Spleen (tissue), 7 donors: ENCODE data around the gene ZNF581.

Experiments
- POLR2A ChIP-seq, 3 donors: fragments of 450-650 bp; IDR thresholded peaks; one replicate each; pipeline ENCODE4 v1.5.1; 2017; ENCODE audit warnings: antibody characterized with exemption in 3 of 3, mild to moderate bottlenecking in 1 of 3
- POLR2AphosphoS5 ChIP-seq, 3 donors: sonication (generic); formaldehyde crosslinking; IDR thresholded peaks; one replicate each; pipeline ENCODE4 v1.5.1; 2017; ENCODE audit warnings: antibody characterized with exemption in 3 of 3
- TF ChIP-seq, protein P1 (sequence below), 11 experiments: fragments of 200-600 bp in 7 of 11; fragments of 450-650 bp in 4 of 11; sonication (generic) in 4 of 11; IDR thresholded peaks in 8 of 11; conservative IDR thresholded peaks in 3 of 11; 1 replicate in 7 of 11; 2 replicates in 4 of 11; pipeline versions ENCODE4 v1.4.0 to v1.8.0; 2016 to 2021; ENCODE audit warnings: antibody characterized with exemption in 11 of 11, inconsistent platforms in 4 of 11, mild to moderate bottlenecking in 1 of 11
- donor health status: DM: no; HTN: no; CAD: no; lungs with moderate emphysema.
- donor health status: DM: no; HTN: no; CAD: no.
- donor health status: DM: no; HTN: no; CAD: no.

DNA sequence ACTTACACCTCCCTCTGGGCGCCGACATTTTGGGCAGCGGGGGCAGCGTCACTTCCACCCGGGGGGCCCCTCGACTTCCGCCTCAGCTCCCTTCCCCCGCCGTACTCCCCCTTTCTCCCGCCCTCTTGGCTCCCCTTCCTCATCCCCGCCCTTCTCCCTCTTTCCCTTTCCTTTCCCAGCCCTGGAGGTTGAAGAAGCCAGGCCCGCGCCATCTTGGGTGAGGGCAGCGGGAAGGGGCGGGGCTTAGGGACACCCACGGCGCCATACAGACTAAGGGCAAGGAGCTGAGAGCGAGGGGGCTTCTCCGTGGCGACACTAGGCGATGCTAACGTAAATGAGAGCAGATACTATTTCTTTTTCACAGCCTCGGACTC lies 44.0 kb upstream of the ZNF581 start, which contains the start of gene FIZ1:
- TF ChIP-seq, protein P1, sequence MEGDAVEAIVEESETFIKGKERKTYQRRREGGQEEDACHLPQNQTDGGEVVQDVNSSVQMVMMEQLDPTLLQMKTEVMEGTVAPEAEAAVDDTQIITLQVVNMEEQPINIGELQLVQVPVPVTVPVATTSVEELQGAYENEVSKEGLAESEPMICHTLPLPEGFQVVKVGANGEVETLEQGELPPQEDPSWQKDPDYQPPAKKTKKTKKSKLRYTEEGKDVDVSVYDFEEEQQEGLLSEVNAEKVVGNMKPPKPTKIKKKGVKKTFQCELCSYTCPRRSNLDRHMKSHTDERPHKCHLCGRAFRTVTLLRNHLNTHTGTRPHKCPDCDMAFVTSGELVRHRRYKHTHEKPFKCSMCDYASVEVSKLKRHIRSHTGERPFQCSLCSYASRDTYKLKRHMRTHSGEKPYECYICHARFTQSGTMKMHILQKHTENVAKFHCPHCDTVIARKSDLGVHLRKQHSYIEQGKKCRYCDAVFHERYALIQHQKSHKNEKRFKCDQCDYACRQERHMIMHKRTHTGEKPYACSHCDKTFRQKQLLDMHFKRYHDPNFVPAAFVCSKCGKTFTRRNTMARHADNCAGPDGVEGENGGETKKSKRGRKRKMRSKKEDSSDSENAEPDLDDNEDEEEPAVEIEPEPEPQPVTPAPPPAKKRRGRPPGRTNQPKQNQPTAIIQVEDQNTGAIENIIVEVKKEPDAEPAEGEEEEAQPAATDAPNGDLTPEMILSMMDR (IDR thresholded peaks at IDR 0.05 in 8 of 11, conservative IDR thresholded peaks at IDR 0.05 in 3 of 11): peak in 3 of 11 experiments; percentile 3 to 28 (median 7)
- TF ChIP-seq POLR2AphosphoS5 (IDR thresholded peaks at IDR 0.05): peak; percentile 84 to 93 (median 86)
- no peak for TF ChIP-seq POLR2A (IDR thresholded peaks at IDR 0.05)
